Retinal pigment epithelial cell (primary cell): ENCODE data around the gene SH3BP5.

Experiments
- DNase-seq: peaks from one replicate; pipeline ENCODE4 v3.0.0-alpha.2; 2010; ENCODE audit warnings: low read depth
- H3K4me3 ChIP-seq: 2 replicates; pipeline ENCODE4 v1.5.1; 2011; ENCODE audit warnings: mild to moderate bottlenecking, low read length, control low read depth, moderate library complexity
- CTCF ChIP-seq: conservative IDR thresholded peaks from 2 replicates; pipeline ENCODE4 v1.5.1; 2011; ENCODE audit warnings: low read depth, low read length, control low read depth, inconsistent platforms

SH3BP5 gene

DNA sequence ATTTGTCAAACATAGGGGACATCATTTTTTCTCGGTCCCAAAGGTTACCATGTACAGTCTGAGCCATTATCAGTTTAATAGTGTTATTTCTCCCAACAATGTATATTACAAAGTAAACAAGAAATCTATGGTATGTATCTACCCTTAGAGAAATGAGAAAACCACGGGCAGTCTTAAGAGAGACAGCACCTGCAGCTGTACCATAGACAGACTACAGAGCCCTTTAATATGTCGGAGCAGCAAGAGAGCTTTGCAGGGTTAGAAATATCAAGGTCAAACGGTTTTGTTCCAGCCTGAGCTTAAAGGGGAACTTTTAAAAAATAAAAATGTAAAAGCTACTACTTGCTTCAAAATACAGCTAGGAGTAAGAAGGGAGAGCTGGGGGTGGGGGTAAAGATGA, 53.2 kb downstream of the SH3BP5 start:
- no peak for DNase-seq
- TF ChIP-seq CTCF = no peak
- no peak overlapping the region for H3K4me3 ChIP-seq

DNA sequence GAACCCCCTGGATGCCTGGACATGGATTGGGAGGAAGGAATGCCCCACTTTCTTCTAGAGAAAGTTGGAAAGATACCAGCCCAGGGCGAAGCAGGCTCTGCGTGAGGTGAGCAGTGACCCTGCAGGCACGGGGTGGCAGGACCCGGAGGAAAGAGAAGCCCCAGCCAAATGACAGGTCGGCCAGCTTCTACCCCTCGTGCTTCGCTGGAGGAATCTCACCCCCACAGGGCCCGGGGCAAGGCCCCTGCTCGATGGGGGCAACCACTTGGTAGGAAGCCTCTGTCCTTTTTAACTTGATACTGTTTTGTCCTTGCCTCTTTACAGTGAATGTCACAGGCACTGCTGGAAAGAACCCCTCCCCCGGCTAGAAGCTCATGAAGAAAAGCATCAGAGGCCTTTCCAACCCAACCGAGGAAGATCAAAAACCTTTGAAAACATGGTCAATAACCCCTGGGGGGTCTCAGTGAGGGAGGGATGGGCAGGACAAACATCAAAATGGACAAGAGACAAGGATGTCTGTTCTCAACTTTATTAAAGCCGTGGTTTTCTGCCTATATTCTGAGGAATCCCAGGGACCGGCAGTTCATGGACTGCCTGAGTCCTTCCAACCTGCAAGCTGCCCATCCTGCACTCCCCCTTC, 54.4 kb downstream of the SH3BP5 start:
- no peak for DNase-seq
- no peak for TF ChIP-seq CTCF
- no peak overlapping the region for H3K4me3 ChIP-seq

DNA sequence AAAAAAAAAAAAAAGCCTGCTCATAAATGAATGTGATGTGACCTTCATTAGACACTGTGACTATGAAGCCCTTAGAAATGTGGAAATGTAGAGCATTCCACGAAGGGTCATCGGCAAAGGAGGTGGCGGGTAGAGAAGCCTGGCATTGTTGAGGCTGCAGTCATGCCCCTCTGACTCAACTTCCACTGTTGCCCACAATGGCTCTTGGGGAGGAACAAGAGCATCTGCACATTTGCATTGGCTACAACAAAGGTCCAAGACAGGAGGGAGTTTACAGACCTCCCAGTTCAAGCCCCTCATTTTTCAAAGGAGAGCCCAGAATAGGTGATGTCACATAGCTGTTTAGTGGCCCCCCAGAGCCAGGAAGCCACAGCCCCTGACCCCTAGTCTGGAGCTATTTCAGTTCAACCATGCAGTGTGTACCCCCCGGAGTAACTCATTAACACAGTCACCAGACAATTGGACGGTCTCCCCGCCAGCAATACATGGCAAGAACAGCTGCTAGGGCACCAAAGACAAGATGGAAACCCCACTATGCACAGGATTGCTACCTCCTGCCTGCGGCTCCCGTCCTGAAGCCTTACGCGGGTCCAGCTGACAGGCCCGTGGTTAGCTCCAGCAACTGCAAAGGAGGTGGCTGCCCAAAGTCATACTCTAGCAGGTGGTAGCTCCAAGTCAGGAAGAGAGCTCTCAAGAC, 56.2 kb downstream of the SH3BP5 start:
- no peak for TF ChIP-seq CTCF
- no peak for DNase-seq
- H3K4me3 ChIP-seq = no peak overlapping the region

DNA sequence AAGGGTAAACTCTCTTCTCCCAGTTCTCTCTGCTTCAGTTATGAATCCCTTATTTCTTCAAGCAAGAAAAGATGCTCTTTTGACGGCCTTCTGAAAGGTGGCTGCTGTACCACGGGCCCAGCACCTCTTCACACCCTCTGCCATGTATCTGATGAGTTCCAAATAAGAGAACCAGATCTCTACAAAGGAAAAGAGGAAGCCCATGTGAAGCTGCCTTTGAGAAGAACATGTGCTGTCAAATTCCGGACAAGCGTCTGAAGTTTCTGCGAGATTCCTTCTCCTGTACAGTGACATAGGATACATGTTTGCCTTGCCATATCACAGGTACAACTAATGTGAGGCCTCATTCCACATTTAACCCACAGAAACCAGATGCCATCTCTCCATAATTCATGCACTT, 59.2 kb downstream of the SH3BP5 start:
- DNase-seq = no peak
- no peak overlapping the region for H3K4me3 ChIP-seq
- no peak for TF ChIP-seq CTCF

DNA sequence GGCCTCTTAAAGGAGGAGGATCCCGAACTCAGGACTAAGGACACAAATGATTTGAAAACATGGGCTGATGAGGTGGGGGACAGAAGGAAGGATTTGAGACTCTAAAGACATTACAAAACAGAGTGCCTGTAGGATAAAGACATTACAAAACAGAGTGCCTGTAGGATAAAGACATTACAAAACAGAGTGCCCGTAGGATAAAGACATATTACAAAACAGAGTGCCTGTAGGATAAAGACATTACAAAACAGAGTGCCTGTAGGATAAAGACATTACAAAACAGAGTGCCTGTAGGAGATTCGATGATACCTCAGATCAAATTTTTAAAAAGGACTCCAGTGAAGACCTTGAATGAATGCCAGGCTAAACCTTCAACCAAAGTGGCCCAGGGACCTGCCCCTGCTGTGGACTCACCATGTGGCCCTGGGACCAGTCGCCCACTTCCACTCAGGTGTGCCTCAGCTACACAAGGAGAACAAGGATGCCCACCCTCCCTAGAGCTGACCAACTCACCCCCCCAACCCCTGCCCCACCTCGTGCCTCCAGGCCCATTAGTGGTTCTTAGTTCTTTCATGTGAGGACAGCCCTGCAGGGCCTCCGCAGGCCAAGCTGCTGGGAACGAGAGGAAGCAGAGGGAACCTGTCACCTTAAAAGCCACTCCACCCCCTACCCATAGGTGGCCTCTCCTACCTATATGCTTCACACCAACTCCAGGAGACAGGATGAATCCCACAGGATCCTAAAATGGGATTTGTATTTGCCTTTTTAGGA, 59.8 kb downstream of the SH3BP5 start:
- DNase-seq = no peak
- H3K4me3 ChIP-seq = no peak overlapping the region
- TF ChIP-seq CTCF = no peak

DNA sequence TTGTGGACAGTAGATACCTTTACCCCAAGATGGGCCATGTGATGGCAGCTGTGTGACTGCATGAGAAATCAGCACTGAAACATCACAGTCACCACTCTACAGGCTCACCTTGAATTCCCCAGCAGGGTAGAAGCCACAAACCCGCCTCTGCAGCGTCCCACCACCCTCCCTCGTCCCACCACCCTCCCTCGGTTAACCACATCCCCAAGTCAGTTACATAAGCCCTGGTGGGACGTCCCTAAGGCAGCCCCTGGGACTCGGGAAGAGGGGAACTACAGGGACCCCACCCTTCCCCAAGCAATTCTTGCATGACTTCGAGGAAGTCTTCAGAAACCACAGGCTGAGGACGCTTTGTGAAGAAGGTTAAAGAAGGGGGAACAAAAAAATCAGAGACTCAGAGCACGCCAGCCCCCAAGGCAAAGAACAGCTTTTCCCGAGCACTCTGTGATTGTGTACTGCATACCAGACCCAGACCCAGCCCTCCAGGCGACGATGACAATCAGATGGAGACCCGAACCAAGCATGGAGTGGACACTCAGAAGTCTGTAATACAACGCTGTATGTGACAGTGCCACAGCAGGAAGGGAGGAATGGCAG, 60.5 kb downstream of the SH3BP5 start:
- DNase-seq = no peak
- TF ChIP-seq CTCF = no peak
- H3K4me3 ChIP-seq = no peak overlapping the region
